ENCODE data around the gene SNAI1.
A peak's percentile ranks its signal among the peaks of the same experiment; 100 is the strongest.
"Not testable (repeated sequence)": the region's sequence is repeated elsewhere in the genome, so short reads cannot be mapped to it uniquely, and the experiment has no call there.

SNAI1 gene

DNA sequence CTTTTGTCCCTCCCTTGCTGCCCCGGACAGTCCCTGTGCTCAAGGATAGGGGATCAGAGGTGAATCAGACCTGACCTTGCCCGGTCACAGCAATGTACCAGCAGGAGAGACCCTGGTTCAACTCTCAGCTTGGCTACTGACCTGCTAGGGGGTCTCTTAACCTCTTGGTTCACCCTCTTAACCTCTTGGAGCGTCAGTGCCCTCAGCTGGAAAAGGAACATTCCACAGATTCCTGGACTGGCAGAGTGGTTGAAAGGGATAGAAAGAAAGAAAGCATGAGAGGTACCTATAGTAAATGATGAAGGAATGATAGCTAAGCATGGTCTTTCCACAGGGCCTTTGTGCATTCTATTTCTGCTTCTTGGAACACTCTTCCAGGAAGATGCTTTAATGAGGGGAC, 25.2 kb downstream of the SNAI1 start:
- H2BK120ac ChIP-seq (ENCODE audit: low read depth, low read length): no peak overlapping the region

DNA sequence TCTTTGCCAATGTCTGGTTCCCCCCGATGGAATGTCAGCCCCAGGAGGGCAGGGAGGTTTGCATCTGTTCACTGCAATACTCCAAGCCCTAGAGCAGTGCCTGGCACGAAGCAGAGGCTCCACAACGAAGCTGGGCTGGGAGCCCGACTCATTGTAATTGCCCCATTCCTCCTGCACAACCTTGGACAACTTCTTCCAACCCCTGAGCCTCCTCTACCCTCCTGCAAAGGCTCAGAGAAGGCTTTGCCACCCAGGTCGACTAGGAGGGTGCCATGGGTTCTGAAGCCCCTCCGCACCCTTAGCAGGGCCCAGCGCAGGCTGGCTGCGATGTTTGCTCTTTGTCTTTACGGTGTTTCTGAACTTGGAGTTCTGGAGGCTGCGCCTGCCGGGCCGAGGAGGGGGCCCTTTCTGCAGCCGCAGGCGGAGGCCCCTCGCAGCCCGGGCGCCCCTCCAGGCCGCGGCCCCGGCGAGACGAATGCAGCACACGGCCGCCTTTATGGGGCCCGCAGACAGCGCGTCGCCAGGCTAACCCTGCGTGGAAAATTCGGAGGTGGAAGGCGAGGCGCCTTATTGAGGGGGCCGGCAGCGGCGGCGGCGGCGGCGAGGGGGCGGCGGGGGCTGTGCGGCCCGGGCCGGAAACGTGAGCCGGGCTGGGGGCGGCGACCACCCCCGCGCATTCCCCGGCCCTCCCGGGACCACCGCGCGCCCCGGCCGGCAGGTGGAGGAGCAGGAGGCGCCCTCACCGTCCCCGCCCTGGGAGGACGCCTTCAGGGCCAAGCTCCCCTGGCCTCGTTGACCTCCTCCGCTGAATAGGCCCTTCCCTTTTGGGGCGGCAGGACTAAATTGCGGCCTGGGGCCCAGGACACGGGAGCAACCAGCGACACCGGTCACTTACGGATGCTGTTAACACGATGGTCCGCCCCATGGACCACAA, 27.0 kb downstream of the SNAI1 start:
- no peak overlapping the region for H2BK120ac ChIP-seq (ENCODE audit: low read depth, low read length)
- no peaks in the 10 kb centered on the region for H3K9me3 ChIP-seq (ENCODE audit: control insufficient read depth, low read length)
- H3K4ac ChIP-seq (ENCODE audit: low read depth in 1 of 2, low read length in 2 of 2): no peak overlapping the region
- peaks cover 7 to 16% of the 10 kb centered on the region in 2 experiments for H3K27me3 ChIP-seq (ENCODE audit: control insufficient read depth in 1 of 2, insufficient read depth in 1 of 2, low read length in 2 of 2)
- no peak overlapping the region for H2BK5ac ChIP-seq (ENCODE audit: low read depth, low read length, poor library complexity, severe bottlenecking)
- no peak overlapping the region for H3K9ac ChIP-seq (ENCODE audit: low read length)
- no peaks in the 10 kb centered on the region for H3K36me3 ChIP-seq (ENCODE audit: control insufficient read depth in 1 of 2, insufficient read depth in 2 of 2, low read depth in 1 of 2, low read length in 2 of 2)
- H3K4me1 ChIP-seq (ENCODE audit: control insufficient read depth, insufficient read depth, low read depth, low read length): peaks cover 15% of the 10 kb centered on the region
- H3K4me3 ChIP-seq (ENCODE audit: insufficient read depth in 1 of 2, low read depth in 1 of 2, low read length in 2 of 2): no peak overlapping the region
- peak overlapping the region; percentile 29 for H2AFZ ChIP-seq (ENCODE audit: low read depth, low read length)
- H3K79me1 ChIP-seq (replicated peaks; ENCODE audit: low read length, poor library complexity, severe bottlenecking): no peaks in the 10 kb centered on the region
- H3K23ac ChIP-seq (ENCODE audit: low read length in 2 of 2): no peak overlapping the region
- no peak for DNase-seq
- H2BK15ac ChIP-seq (ENCODE audit: low read depth, poor library complexity, severe bottlenecking): peak overlapping the region; percentile 17
- no peak overlapping the region for H3K14ac ChIP-seq (ENCODE audit: low read length in 2 of 2)
- H3K4me2 ChIP-seq (ENCODE audit: low read length, poor library complexity, severe bottlenecking): peak overlapping the region; percentile 17
- H4K8ac ChIP-seq (ENCODE audit: low read length): peak overlapping the region; percentile 10
- H3K18ac ChIP-seq (ENCODE audit: low read depth in 1 of 2, low read length in 2 of 2): peak overlapping the region in 1 of 2 experiments; percentile 59
- WGBS: 17% methylated on average over 50 of the region's 71 CpGs
- no peak overlapping the region for H3K27ac ChIP-seq (ENCODE audit: low read length, poor library complexity, severe bottlenecking)
- H4K91ac ChIP-seq (ENCODE audit: low read length): peak overlapping the region; percentile 64
- peak overlapping the region in 1 of 2 experiments; percentile 31 for H2BK12ac ChIP-seq (ENCODE audit: low read length in 2 of 2)
- H2AK5ac ChIP-seq (ENCODE audit: low read length, severe bottlenecking): no peak overlapping the region

More for the DNA sequence above, 25.2 kb downstream of the SNAI1 start:
- Histone ChIP-seq H3K4ac (ENCODE audit: low read depth in 1 of 2, low read length in 2 of 2) (no peak overlapping the region), H2BK12ac (ENCODE audit: low read length in 2 of 2) (no peak overlapping the region), H3K23ac (ENCODE audit: low read length in 2 of 2) (no peak overlapping the region), H3K14ac (ENCODE audit: low read length in 2 of 2) (no peak overlapping the region), H3K4me1 (ENCODE audit: control insufficient read depth, insufficient read depth, low read depth, low read length) (peaks cover 15% of the 10 kb centered on the region), H3K9ac (ENCODE audit: low read length) (no peak overlapping the region), H3K79me1 (replicated peaks; ENCODE audit: low read length, poor library complexity, severe bottlenecking) (no peaks in the 10 kb centered on the region), H2AK5ac (ENCODE audit: low read length, severe bottlenecking) (no peak overlapping the region), H3K4me2 (ENCODE audit: low read length, poor library complexity, severe bottlenecking) (no peak overlapping the region), H4K8ac (ENCODE audit: low read length) (no peak overlapping the region), H2BK15ac (ENCODE audit: low read depth, poor library complexity, severe bottlenecking) (no peak overlapping the region), H3K9me3 (ENCODE audit: control insufficient read depth, low read length) (no peaks in the 10 kb centered on the region), H3K27ac (ENCODE audit: low read length, poor library complexity, severe bottlenecking) (no peak overlapping the region), H4K91ac (ENCODE audit: low read length) (no peak overlapping the region), H3K18ac (ENCODE audit: low read depth in 1 of 2, low read length in 2 of 2) (no peak overlapping the region), H2BK5ac (ENCODE audit: low read depth, low read length, poor library complexity, severe bottlenecking) (no peak overlapping the region), H2AFZ (ENCODE audit: low read depth, low read length) (no peak overlapping the region), H3K4me3 (ENCODE audit: insufficient read depth in 1 of 2, low read depth in 1 of 2, low read length in 2 of 2) (no peak overlapping the region), H3K27me3 (ENCODE audit: control insufficient read depth in 1 of 2, insufficient read depth in 1 of 2, low read length in 2 of 2) (peaks cover 7 to 12% of the 10 kb centered on the region in 2 experiments), H3K36me3 (ENCODE audit: control insufficient read depth in 1 of 2, insufficient read depth in 2 of 2, low read depth in 1 of 2, low read length in 2 of 2) (no peaks in the 10 kb centered on the region)
- no peak for DNase-seq
- WGBS: 39% methylated on average over 3 of the region's 3 CpGs

DNA sequence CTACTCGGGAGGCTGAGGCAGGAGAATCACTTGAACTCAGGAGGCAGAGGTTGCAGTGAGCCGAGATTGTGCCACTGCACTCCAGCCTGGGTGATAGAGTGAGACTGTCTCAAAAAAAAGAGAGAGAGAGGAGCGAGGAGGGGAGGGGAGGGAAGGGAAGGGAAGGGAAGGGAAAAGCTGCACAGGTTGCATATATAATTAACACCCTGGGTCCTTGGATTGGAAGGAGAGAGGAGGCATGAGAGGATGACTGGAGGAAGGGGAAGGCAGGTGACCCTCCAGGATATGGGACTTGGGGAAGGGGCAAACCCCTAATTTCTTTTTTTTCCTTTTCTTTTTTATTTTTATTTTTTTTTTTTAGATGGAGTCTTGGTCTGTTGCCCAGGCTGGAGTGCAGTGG, 28.8 kb downstream of the SNAI1 start:
- H3K4me2 ChIP-seq (ENCODE audit: low read length, poor library complexity, severe bottlenecking); H3K9me3 ChIP-seq (ENCODE audit: control insufficient read depth, low read length); H3K18ac ChIP-seq (ENCODE audit: low read depth in 1 of 2, low read length in 2 of 2); H4K91ac ChIP-seq (ENCODE audit: low read length); H3K79me1 ChIP-seq (replicated peaks; ENCODE audit: low read length, poor library complexity, severe bottlenecking); H2AFZ ChIP-seq (ENCODE audit: low read depth, low read length); H2AK5ac ChIP-seq (ENCODE audit: low read length, severe bottlenecking); H2BK12ac ChIP-seq (ENCODE audit: low read length in 2 of 2); H3K4ac ChIP-seq (ENCODE audit: low read depth in 1 of 2, low read length in 2 of 2); H2BK120ac ChIP-seq (ENCODE audit: low read depth, low read length); H3K23ac ChIP-seq (ENCODE audit: low read length in 2 of 2); H2BK5ac ChIP-seq (ENCODE audit: low read depth, low read length, poor library complexity, severe bottlenecking); H3K9ac ChIP-seq (ENCODE audit: low read length); H2BK15ac ChIP-seq (ENCODE audit: low read depth, poor library complexity, severe bottlenecking); H3K27ac ChIP-seq (ENCODE audit: low read length, poor library complexity, severe bottlenecking); H3K4me3 ChIP-seq (ENCODE audit: insufficient read depth in 1 of 2, low read depth in 1 of 2, low read length in 2 of 2); H3K36me3 ChIP-seq (ENCODE audit: control insufficient read depth in 1 of 2, insufficient read depth in 2 of 2, low read depth in 1 of 2, low read length in 2 of 2); H4K8ac ChIP-seq (ENCODE audit: low read length); H3K14ac ChIP-seq (ENCODE audit: low read length in 2 of 2); DNase-seq: not testable (repeated sequence)
- 89% methylated on average over 2 of the region's 3 CpGs for WGBS
- Histone ChIP-seq H3K27me3 (ENCODE audit: control insufficient read depth in 1 of 2, insufficient read depth in 1 of 2, low read length in 2 of 2) (peaks cover 7 to 22% of the 10 kb centered on the region in 2 experiments), H3K4me1 (ENCODE audit: control insufficient read depth, insufficient read depth, low read depth, low read length) (peaks cover 21% of the 10 kb centered on the region)

Data from mesenchymal stem cell (in vitro differentiated cells and primary cell).